ENCODE results near the gene PPP2R3B.
"Not testable (repeated sequence)": the region's sequence is repeated elsewhere in the genome, so short reads cannot be mapped to it uniquely, and the experiment has no call there.

DNA sequence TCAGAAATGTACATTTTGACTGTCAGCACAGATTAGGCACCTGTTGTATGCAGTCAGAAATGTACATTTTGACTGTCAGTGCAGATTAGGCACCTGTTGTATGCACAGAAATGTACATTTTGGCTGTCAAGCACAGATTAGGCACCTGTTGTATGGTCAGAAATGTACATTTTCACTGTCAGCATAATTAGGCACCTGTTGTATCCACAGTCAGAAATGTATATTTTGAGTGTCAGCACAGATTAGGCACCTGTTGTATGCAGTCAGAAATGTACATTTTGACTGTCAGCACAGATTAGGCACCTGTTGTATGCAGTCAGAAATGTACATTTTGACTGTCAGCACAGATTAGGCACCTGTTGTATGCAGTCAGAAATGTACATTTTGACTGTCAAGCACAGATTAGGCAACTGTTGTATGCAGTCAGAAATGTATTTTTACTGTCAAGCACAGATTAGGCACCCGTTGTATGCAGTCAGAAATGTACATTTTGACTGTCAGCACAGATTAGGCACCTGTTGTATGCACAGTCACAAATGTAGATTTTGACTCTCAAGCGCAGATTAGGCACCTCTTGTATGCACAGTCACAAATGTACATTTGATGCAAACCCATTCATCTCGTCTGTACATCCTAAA, 80.0 kb downstream of the PPP2R3B start:
- TF ChIP-seq, protein P1, sequence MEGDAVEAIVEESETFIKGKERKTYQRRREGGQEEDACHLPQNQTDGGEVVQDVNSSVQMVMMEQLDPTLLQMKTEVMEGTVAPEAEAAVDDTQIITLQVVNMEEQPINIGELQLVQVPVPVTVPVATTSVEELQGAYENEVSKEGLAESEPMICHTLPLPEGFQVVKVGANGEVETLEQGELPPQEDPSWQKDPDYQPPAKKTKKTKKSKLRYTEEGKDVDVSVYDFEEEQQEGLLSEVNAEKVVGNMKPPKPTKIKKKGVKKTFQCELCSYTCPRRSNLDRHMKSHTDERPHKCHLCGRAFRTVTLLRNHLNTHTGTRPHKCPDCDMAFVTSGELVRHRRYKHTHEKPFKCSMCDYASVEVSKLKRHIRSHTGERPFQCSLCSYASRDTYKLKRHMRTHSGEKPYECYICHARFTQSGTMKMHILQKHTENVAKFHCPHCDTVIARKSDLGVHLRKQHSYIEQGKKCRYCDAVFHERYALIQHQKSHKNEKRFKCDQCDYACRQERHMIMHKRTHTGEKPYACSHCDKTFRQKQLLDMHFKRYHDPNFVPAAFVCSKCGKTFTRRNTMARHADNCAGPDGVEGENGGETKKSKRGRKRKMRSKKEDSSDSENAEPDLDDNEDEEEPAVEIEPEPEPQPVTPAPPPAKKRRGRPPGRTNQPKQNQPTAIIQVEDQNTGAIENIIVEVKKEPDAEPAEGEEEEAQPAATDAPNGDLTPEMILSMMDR (IDR thresholded peaks at IDR 0.05; ENCODE audit: low read depth, low read length, poor library complexity, severe bottlenecking): not testable (repeated sequence)
- not testable (repeated sequence) for TF ChIP-seq EZH2phosphoT487 (IDR thresholded peaks at IDR 0.05; ENCODE audit: borderline replicate concordance, low read length)

Measured in DOHH2 (cell line).